Common myeloid progenitor, CD34-positive (primary cell): Measurements from ENCODE around the gene PODXL2.

Experiments
- CTCF ChIA-PET: fragments of 350-600 bp; sonication (Branson Sonifier 250); formaldehyde crosslinking; loops from one replicate; lab custom pipeline; 2021; ENCODE audit warnings: antibody characterized with exemption; lab: Charles Lee
- POLR2A ChIA-PET: fragments of 350-600 bp; sonication (Branson Sonifier 250); formaldehyde crosslinking; loops from one replicate; lab custom pipeline; 2021; ENCODE audit warnings: antibody characterized with exemption; lab: Charles Lee
- DNase-seq, 3 donors: peaks; one replicate each; pipeline versions ENCODE4 v3.0.0 to v3.0.0-alpha.2; 2013
- H3K27ac ChIP-seq, 2 experiments: 1 replicate in 1 of 2; 2 replicates in 1 of 2; pipeline ENCODE4 v1.7.0; 2013; ENCODE audit warnings: inconsistent platforms in 2 of 2, low read length in 2 of 2, mild to moderate bottlenecking in 2 of 2, low read depth in 1 of 2, moderate library complexity in 1 of 2; ENCODE audit not compliant: severe bottlenecking in 2 of 2, insufficient read depth in 1 of 2, poor library complexity in 1 of 2
- H3K27me3 ChIP-seq, 5 experiments: replicated peaks in 2 of 5; 1 replicate in 3 of 5; 2 replicates in 2 of 5; pipeline versions ENCODE4 v1.6.1 to v1.7.0; 2013; ENCODE audit warnings: low read length in 4 of 5, mild to moderate bottlenecking in 2 of 5, moderate library complexity in 2 of 5, inconsistent platforms in 1 of 5; ENCODE audit not compliant: insufficient read depth in 5 of 5, control insufficient read depth in 4 of 5
- H3K36me3 ChIP-seq, 4 experiments: 1 replicate in 2 of 4; 2 replicates in 2 of 4; pipeline versions ENCODE4 v1.6.1 to v1.7.0; 2013; ENCODE audit warnings: low read length in 3 of 4, control low read depth in 1 of 4, mild to moderate bottlenecking in 1 of 4; ENCODE audit not compliant: control insufficient read depth in 4 of 4, insufficient read depth in 4 of 4
- H3K4me1 ChIP-seq, 4 experiments: 1 replicate in 3 of 4; 2 replicates in 1 of 4; pipeline versions ENCODE4 v1.6.1 to v1.7.1; 2013; ENCODE audit warnings: low read length in 3 of 4, mild to moderate bottlenecking in 3 of 4, control low read depth in 1 of 4, inconsistent platforms in 1 of 4, moderate library complexity in 1 of 4; ENCODE audit not compliant: control insufficient read depth in 4 of 4, insufficient read depth in 4 of 4; ENCODE audit errors: control extremely low read depth in 1 of 4
- H3K4me3 ChIP-seq, 7 experiments: 1 replicate in 4 of 7; 2 replicates in 3 of 7; pipeline versions ENCODE4 v1.5.1 to v1.7.0; 2013; ENCODE audit warnings: mild to moderate bottlenecking in 7 of 7, low read length in 6 of 7, moderate library complexity in 6 of 7, inconsistent platforms in 2 of 7, low read depth in 2 of 7, control low read depth in 1 of 7; ENCODE audit not compliant: insufficient read depth in 4 of 7, control insufficient read depth in 1 of 7; ENCODE audit errors: extremely low read depth in 1 of 7
- H3K9me3 ChIP-seq, 5 experiments: 1 replicate in 4 of 5; 2 replicates in 1 of 5; pipeline versions ENCODE4 v1.6.1 to v1.7.1; 2013; ENCODE audit warnings: low read length in 4 of 5, mild to moderate bottlenecking in 2 of 5, inconsistent platforms in 1 of 5, low read depth in 1 of 5, moderate library complexity in 1 of 5; ENCODE audit not compliant: control insufficient read depth in 4 of 5, insufficient read depth in 2 of 5; ENCODE audit errors: control extremely low read depth in 1 of 5
- WGBS: methylation state at CpG from one replicate; pipeline ENCODE4 v1.1.5; 2013; ENCODE audit not compliant: insufficient coverage; 5-methylcytosine and 5-hydroxymethylcytosine counted together

PODXL2 gene

GRCh38 chr3:127629467-127630403 lies 750 bp downstream of the PODXL2 start:
- ChIA-PET POLR2A (no interaction called here), CTCF (no interaction called here)
- peak; percentile 41 to 79 (median 76) for DNase-seq
- 25% methylated on average over 38 of the region's 65 CpGs for WGBS
- Histone ChIP-seq H3K36me3 (no peaks in the 10 kb centered on the region), H3K27ac (no peak overlapping the region), H3K27me3 (peaks cover 0 to 33% (median 11%) of the 10 kb centered on the region in 5 experiments), H3K4me3 (peak overlapping the region; percentile 11 to 71 (median 66)), H3K4me1 (peaks cover 4 to 17% (median 12%) of the 10 kb centered on the region in 4 experiments), H3K9me3 (no peaks in the 10 kb centered on the region)

GRCh38 chr3:127630811-127631714 lies 2.1 kb downstream of the PODXL2 start:
- Histone ChIP-seq H3K4me3 (no peak overlapping the region), H3K36me3 (no peaks in the 10 kb centered on the region), H3K27me3 (peaks cover 0 to 33% (median 11%) of the 10 kb centered on the region in 5 experiments), H3K27ac (no peak overlapping the region), H3K4me1 (peaks cover 4 to 17% (median 12%) of the 10 kb centered on the region in 4 experiments), H3K9me3 (no peaks in the 10 kb centered on the region)
- POLR2A ChIA-PET: no interaction called here
- CTCF ChIA-PET: no interaction called here
- WGBS: 97% methylated on average over 9 of the region's 12 CpGs
- no peak for DNase-seq

- CTCF ChIA-PET: interaction anchor here (0.8 kb wide), 1 partner anchor 9 kb away, joined by 3 read pairs; no protein-coding TSS in a partner anchor
- WGBS: 100% methylated on average over 5 of the region's 8 CpGs
Measured at GRCh38 chr3:127632035-127632820, 3.2 kb downstream of the PODXL2 start.

GRCh38 chr3:127634653-127635052 lies 5.7 kb downstream of the PODXL2 start:
- no peak overlapping the region for H3K27ac ChIP-seq
- no peaks in the 10 kb centered on the region for H3K36me3 ChIP-seq
- H3K4me3 ChIP-seq: no peak overlapping the region
- POLR2A ChIA-PET: interaction anchor here (0.6 kb wide), 1 partner anchor 50 kb away, joined by 4 read pairs; no protein-coding TSS in a partner anchor
- H3K4me1 ChIP-seq: peaks cover 4 to 13% (median 10%) of the 10 kb centered on the region in 4 experiments
- no peaks in the 10 kb centered on the region for H3K9me3 ChIP-seq
- no peak for DNase-seq
- 98% methylated on average over 8 of the region's 12 CpGs for WGBS
- peaks cover 0 to 18% (median 2%) of the 10 kb centered on the region in 5 experiments for H3K27me3 ChIP-seq
- CTCF ChIA-PET: no interaction called here

More at GRCh38 chr3:127632035-127632820, 3.2 kb downstream of the PODXL2 start:
- Histone ChIP-seq H3K36me3 (no peaks in the 10 kb centered on the region), H3K4me1 (peaks cover 4 to 17% (median 14%) of the 10 kb centered on the region in 4 experiments), H3K27me3 (peaks cover 0 to 30% (median 11%) of the 10 kb centered on the region in 5 experiments), H3K27ac (no peak overlapping the region), H3K4me3 (no peak overlapping the region), H3K9me3 (no peaks in the 10 kb centered on the region)
- POLR2A ChIA-PET: no interaction called here
- no peak for DNase-seq

GRCh38 chr3:127637546-127637945 lies 8.6 kb downstream of the PODXL2 start:
- H3K27me3 ChIP-seq: no peaks in the 10 kb centered on the region
- no peaks in the 10 kb centered on the region for H3K9me3 ChIP-seq
- peaks cover 0 to 8% (median 0%) of the 10 kb centered on the region in 4 experiments for H3K4me1 ChIP-seq
- no peaks in the 10 kb centered on the region for H3K36me3 ChIP-seq
- 100% methylated on average over 1 of the region's 3 CpGs for WGBS
- POLR2A ChIA-PET: no interaction called here
- CTCF ChIA-PET: interaction anchor here (1.4 kb wide), 2 partner anchors 9 to 12 kb away, joined by 3 read pairs; no protein-coding TSS in a partner anchor
- H3K4me3 ChIP-seq: no peak overlapping the region
- H3K27ac ChIP-seq: no peak overlapping the region
- peak in 2 of 3 donors; percentile 18 to 34 for DNase-seq

GRCh38 chr3:127637971-127638370 lies 9.0 kb downstream of the PODXL2 start:
- no peaks in the 10 kb centered on the region for H3K9me3 ChIP-seq
- ChIA-PET POLR2A (no interaction called here), CTCF (interaction anchor here (1.4 kb wide), 2 partner anchors 9 to 11 kb away, joined by 3 read pairs; no protein-coding TSS in a partner anchor)
- no peak for DNase-seq
- no peak overlapping the region for H3K27ac ChIP-seq
- H3K4me3 ChIP-seq: no peak overlapping the region
- no peaks in the 10 kb centered on the region for H3K27me3 ChIP-seq
- peaks cover 0 to 8% (median 0%) of the 10 kb centered on the region in 4 experiments for H3K4me1 ChIP-seq
- no peaks in the 10 kb centered on the region for H3K36me3 ChIP-seq
